OCI-LY7 (cell line): ENCODE results near the gene C3orf18.

Experiments
- EZH2phosphoT487 ChIP-seq: fragments of 200-600 bp; sonication (generic); IDR thresholded peaks from 2 replicates; pipeline ENCODE4 v1.6.1; 2018; ENCODE audit warnings: low read depth, borderline replicate concordance, mild to moderate bottlenecking, mixed run types, antibody characterized with exemption, low read length, moderate library complexity, mixed read lengths
- TF ChIP-seq, protein P1 (sequence below): fragments of 200-600 bp; sonication (generic); conservative IDR thresholded peaks from 2 replicates; pipeline ENCODE4 v1.5.1; 2014; ENCODE audit warnings: mild to moderate bottlenecking, antibody characterized with exemption, low read length, moderate library complexity, mixed read lengths

DNA sequence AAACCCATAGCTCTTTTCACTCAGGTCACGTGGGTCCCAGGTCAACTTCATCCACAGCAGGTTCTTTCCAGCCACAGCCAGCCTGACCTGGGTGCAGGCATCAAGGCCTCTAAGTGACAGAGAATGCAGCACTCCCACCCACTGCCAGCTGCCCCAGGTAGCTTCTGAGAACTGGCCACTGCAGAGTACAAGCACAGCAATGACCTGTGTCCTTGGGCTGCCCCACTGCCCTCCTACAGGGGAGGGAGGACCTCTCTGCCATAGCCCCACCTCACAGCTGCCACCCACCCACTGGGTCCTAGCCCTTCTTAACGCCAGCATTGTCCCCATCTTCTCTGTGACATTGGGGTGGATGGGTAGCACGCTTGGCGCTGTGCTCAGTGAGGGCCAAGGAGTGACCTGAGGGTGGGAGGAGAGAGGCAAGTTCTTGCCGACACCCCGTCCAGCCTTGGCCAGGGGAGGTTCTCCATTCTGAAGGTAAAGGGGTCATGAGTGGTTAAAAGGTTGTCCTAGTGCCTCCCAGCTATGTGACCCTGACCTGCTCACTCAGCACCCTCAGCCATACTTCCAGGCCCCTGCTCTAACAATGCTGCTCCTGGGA, 31.7 kb upstream of the C3orf18 start:
- TF ChIP-seq, protein P1, sequence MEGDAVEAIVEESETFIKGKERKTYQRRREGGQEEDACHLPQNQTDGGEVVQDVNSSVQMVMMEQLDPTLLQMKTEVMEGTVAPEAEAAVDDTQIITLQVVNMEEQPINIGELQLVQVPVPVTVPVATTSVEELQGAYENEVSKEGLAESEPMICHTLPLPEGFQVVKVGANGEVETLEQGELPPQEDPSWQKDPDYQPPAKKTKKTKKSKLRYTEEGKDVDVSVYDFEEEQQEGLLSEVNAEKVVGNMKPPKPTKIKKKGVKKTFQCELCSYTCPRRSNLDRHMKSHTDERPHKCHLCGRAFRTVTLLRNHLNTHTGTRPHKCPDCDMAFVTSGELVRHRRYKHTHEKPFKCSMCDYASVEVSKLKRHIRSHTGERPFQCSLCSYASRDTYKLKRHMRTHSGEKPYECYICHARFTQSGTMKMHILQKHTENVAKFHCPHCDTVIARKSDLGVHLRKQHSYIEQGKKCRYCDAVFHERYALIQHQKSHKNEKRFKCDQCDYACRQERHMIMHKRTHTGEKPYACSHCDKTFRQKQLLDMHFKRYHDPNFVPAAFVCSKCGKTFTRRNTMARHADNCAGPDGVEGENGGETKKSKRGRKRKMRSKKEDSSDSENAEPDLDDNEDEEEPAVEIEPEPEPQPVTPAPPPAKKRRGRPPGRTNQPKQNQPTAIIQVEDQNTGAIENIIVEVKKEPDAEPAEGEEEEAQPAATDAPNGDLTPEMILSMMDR, result no peak
- no peak for TF ChIP-seq EZH2phosphoT487
